Mucosa of stomach (tissue), 1 donor: ENCODE measurements around the gene DEF6.

ENCODE experiments used
- H3K27me3 ChIP-seq: one replicate; pipeline ENCODE4 v1.7.0; 2013; ENCODE audit warnings: mild to moderate bottlenecking, low read length; ENCODE audit not compliant: control insufficient read depth, insufficient read depth
- H3K36me3 ChIP-seq: one replicate; pipeline ENCODE4 v1.7.0; 2013; ENCODE audit warnings: low read length; ENCODE audit not compliant: control insufficient read depth, insufficient read depth
- H3K4me1 ChIP-seq: one replicate; pipeline ENCODE4 v1.7.0; 2013; ENCODE audit warnings: mild to moderate bottlenecking, low read length; ENCODE audit not compliant: control insufficient read depth, insufficient read depth
- H3K4me3 ChIP-seq: one replicate; pipeline ENCODE4 v1.7.0; 2013; ENCODE audit warnings: low read length
- H3K9ac ChIP-seq: one replicate; pipeline ENCODE4 v1.7.0; 2013; ENCODE audit warnings: mild to moderate bottlenecking, low read length, moderate library complexity
- H3K9me3 ChIP-seq: one replicate; pipeline ENCODE4 v1.7.0; 2013; ENCODE audit warnings: mild to moderate bottlenecking, low read length, moderate library complexity; ENCODE audit not compliant: control insufficient read depth
- donor health status: Pancreatic carcinoma.

Gene DEF6

GRCh38 chr6:35360349-35361138, 62.9 kb downstream of the DEF6 start:
- Histone ChIP-seq H3K9ac (no peak overlapping the region), H3K36me3 (peaks cover 5% of the 10 kb centered on the region), H3K9me3 (no peaks in the 10 kb centered on the region), H3K4me3 (no peak overlapping the region), H3K4me1 (no peaks in the 10 kb centered on the region), H3K27me3 (no peaks in the 10 kb centered on the region)

- H3K36me3 ChIP-seq: no peaks in the 10 kb centered on the region
- no peaks in the 10 kb centered on the region for H3K9me3 ChIP-seq
- H3K9ac ChIP-seq: no peak overlapping the region
- no peaks in the 10 kb centered on the region for H3K4me1 ChIP-seq
- no peak overlapping the region for H3K4me3 ChIP-seq
- H3K27me3 ChIP-seq: no peaks in the 10 kb centered on the region
Measured at GRCh38 chr6:35362200-35362599, 64.6 kb downstream of the DEF6 start.

- Histone ChIP-seq H3K36me3 (no peaks in the 10 kb centered on the region), H3K4me3 (no peak overlapping the region), H3K27me3 (no peaks in the 10 kb centered on the region), H3K9me3 (no peaks in the 10 kb centered on the region), H3K9ac (no peak overlapping the region), H3K4me1 (peaks cover 2% of the 10 kb centered on the region)
Measured at GRCh38 chr6:35363293-35363750, 65.7 kb downstream of the DEF6 start.

GRCh38 chr6:35365594-35366203, 68.1 kb downstream of the DEF6 start:
- no peaks in the 10 kb centered on the region for H3K9me3 ChIP-seq
- H3K9ac ChIP-seq: no peak overlapping the region
- H3K36me3 ChIP-seq: no peaks in the 10 kb centered on the region
- H3K4me3 ChIP-seq: no peak overlapping the region
- peaks cover 7% of the 10 kb centered on the region for H3K4me1 ChIP-seq
- no peaks in the 10 kb centered on the region for H3K27me3 ChIP-seq

- no peak overlapping the region for H3K9ac ChIP-seq
- H3K36me3 ChIP-seq: no peaks in the 10 kb centered on the region
- no peak overlapping the region for H3K4me3 ChIP-seq
- H3K9me3 ChIP-seq: no peaks in the 10 kb centered on the region
- H3K27me3 ChIP-seq: no peaks in the 10 kb centered on the region
- H3K4me1 ChIP-seq: peaks cover 7% of the 10 kb centered on the region
Measured at GRCh38 chr6:35366204-35366596, 68.6 kb downstream of the DEF6 start.

GRCh38 chr6:35367646-35368037, 70.0 kb downstream of the DEF6 start:
- Histone ChIP-seq H3K4me3 (no peak overlapping the region), H3K9ac (no peak overlapping the region), H3K27me3 (no peaks in the 10 kb centered on the region), H3K4me1 (peaks cover 7% of the 10 kb centered on the region), H3K9me3 (no peaks in the 10 kb centered on the region), H3K36me3 (no peaks in the 10 kb centered on the region)

- Histone ChIP-seq H3K27me3 (no peaks in the 10 kb centered on the region), H3K36me3 (no peaks in the 10 kb centered on the region), H3K4me1 (peaks cover 7% of the 10 kb centered on the region), H3K4me3 (no peak overlapping the region), H3K9ac (no peak overlapping the region), H3K9me3 (no peaks in the 10 kb centered on the region)
Measured at GRCh38 chr6:35368038-35368887, 70.6 kb downstream of the DEF6 start.

GRCh38 chr6:35370124-35370741, 72.6 kb downstream of the DEF6 start:
- no peaks in the 10 kb centered on the region for H3K27me3 ChIP-seq
- H3K9me3 ChIP-seq: no peaks in the 10 kb centered on the region
- H3K36me3 ChIP-seq: no peaks in the 10 kb centered on the region
- H3K4me3 ChIP-seq: no peak overlapping the region
- H3K9ac ChIP-seq: no peak overlapping the region
- peaks cover 7% of the 10 kb centered on the region for H3K4me1 ChIP-seq

- H3K9ac ChIP-seq: no peak overlapping the region
- no peak overlapping the region for H3K4me3 ChIP-seq
- peaks cover 7% of the 10 kb centered on the region for H3K4me1 ChIP-seq
- H3K9me3 ChIP-seq: no peaks in the 10 kb centered on the region
- H3K36me3 ChIP-seq: no peaks in the 10 kb centered on the region
- H3K27me3 ChIP-seq: no peaks in the 10 kb centered on the region
Measured at GRCh38 chr6:35370785-35371493, 73.3 kb downstream of the DEF6 start.
